Smooth muscle cell of the umbilical artery (primary cell): ENCODE results near the gene FOXI2. TPM values are rescaled to one million over a fixed set of nuclear protein-coding genes. Genes with fewer than 3 reads are reported as not detected.

Experiments used
- total RNA-seq: library from RNA; depleted of rRNA; stranded (reverse); fragments of >200 nt; gene quantifications from 2 replicates; pipeline ENCODE4 v1.2.3, GENCODE V29; 2014

The FOXI2 gene
- not detected in 2 replicates for total RNA-seq

GRCh38 chr10:127736915-127737562 lies at the start of gene FOXI2:
TSS of gene FOXI2 (plus strand) at chr10:127737185. CDS start at chr10:127737274, 89 bp downstream.

Other genes with a start within 250 kb of the FOXI2 start
- gene NPS, start 187.9 kb upstream of the FOXI2 start, total RNA-seq = not detected in 2 replicates
- not detected in 2 replicates for gene CLRN3, start 155.8 kb downstream of the FOXI2 start, total RNA-seq
- gene PTPRE, start 169.9 kb downstream of the FOXI2 start, total RNA-seq = 2.1 and 9.5 TPM in 2 replicates